GM15510 (cell line): Measurements from ENCODE around the gene ME3.

Experiments
- POLR2A ChIP-seq: IDR thresholded peaks from 3 replicates; pipeline ENCODE4 v1.6.1; 2011; ENCODE audit warnings: borderline replicate concordance; ENCODE audit not compliant: insufficient read length; ENCODE audit errors: extremely low read depth

ME3 gene

DNA sequence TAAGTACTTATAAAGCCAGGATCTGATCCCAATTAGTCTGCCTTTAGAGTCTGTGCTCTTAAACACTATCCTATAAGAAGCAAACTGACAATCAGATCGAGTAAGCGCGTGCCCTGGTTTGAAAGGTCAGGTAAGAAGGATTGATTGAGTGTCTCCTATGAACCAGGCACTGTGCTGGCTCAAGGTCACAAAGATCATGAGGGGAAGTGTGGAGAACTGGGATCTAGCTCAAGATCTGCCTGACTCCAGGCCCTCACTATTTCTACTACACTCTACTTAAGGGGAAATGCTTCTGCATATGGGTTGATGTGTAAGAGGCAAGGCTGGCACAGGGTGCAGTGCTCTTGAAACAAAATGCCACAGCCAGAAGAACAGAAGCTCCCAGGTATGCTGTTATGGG is 77.0 kb downstream of the ME3 start:
- TF ChIP-seq POLR2A, result no peak

DNA sequence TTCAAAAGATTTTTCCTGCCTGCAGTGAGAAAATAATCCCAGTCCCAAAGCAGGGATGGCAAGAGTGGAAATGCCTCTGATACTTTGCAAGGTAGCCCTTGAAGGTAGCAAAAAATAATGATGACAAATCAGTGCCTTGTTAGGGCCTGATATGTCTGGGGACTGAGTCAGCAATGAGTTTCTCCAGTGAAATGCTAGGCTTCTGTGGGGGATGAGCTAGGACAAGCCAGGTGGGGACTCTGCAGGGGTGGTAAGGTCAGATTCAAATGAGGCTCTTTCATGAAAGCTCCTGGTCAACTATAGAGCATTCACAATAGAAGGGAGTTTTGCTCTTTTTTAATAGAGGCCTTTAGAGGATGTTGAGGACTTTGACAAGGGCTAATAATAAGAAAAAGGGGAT is 77.7 kb downstream of the ME3 start:
- TF ChIP-seq POLR2A, result no peak

DNA sequence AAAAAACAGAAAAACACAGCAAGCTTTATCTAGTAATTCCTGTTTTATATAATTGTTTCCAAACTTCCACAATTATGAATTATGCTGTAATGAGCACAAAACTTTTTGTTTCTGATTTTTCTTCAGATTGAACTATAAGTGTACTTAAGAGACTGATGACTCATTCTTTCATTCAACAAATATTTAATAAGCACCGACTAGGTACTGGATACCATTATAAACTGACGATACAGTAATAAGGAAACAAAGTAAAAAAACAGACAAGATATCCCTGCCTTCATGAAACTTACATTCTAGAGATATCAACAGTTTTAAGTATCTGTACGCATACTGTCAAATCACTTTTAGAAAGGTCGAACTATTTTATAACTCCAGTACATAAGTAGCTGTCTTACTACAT is 78.6 kb downstream of the ME3 start:
- no peak for TF ChIP-seq POLR2A

- no peak for TF ChIP-seq POLR2A
Observed at GRCh38 chr11:86592659-86593451, 79.6 kb downstream of the ME3 start.

- TF ChIP-seq POLR2A, result no peak
Observed at GRCh38 chr11:86592047-86592591, 80.3 kb downstream of the ME3 start.

- no peak for TF ChIP-seq POLR2A
Observed at GRCh38 chr11:86591631-86592030, 80.8 kb downstream of the ME3 start.

- no peak for TF ChIP-seq POLR2A
Observed at GRCh38 chr11:86589856-86590589, 82.4 kb downstream of the ME3 start.

- no peak for TF ChIP-seq POLR2A
Observed at GRCh38 chr11:86589204-86589603, 83.2 kb downstream of the ME3 start.

DNA sequence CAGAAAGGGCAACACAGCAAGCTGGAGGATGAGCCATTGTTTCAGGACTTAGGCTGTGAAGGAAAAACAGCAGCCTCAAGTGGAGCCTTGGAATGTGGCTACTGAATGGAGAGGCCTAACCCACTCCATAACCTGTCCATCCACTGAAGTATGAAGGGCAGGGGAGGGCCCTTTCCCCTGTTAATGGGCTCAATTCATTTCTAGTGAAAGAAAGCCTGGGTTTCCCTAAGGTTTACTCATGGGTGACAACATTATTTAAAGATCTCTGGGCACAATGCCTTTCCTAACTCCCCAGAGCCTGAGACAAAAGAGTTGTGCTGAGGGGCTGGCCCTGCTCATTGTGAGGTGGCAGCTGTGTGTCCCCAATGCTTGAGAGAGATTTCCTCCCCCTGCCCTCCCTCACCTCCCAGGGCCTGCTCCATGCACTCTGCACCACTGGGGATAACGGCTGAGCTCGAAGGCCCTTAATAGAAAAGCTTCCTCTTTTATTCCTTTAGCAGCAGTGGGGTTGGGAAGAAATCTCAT is 83.8 kb downstream of the ME3 start:
- TF ChIP-seq POLR2A, result no peak

DNA sequence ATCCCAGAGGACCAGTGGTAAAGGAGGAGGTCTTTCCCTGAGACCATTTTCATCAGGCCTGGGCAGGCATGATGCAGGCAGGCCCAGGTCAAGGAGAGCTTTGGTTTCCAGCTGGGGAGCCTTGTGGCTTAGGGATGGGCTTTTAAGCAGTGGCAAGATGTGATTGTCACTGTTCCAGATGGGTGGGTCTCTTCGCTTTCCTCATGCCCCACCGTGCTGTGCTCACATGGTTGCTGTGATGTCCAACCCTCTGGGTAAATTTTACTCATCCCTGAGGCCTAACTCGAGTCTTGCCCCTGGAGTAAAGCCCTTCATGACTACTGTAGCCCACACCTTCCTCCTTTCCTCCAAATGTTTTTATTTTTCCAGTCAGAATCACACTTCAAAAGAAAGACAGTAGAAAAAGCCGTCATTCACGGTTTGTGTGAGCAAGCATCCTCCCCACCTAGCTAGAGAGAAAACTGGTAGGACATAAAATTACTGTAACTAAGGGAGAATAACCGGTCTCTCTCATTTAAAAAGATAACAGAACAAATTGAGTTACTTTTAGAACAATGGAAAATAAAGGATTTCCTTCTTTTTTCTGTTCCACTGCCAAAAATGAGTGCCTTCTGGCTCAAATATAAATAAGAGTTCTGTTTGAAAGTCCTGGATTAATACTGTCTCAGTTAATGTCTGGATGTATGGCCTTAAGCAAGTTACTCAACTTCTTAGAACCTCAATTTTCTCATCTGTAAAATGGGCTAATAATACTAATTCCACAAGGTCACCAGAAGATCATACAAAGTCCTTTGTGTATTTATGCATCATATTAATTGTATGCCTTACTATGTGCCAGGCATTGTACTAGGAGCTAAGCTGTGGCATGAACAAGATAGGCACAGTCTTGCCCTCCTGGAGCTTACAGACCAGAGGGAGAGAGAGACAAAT is 84.9 kb downstream of the ME3 start:
- no peak for TF ChIP-seq POLR2A

GRCh38 chr11:86586307-86586706 is 86.1 kb downstream of the ME3 start:
- TF ChIP-seq POLR2A, result no peak

DNA sequence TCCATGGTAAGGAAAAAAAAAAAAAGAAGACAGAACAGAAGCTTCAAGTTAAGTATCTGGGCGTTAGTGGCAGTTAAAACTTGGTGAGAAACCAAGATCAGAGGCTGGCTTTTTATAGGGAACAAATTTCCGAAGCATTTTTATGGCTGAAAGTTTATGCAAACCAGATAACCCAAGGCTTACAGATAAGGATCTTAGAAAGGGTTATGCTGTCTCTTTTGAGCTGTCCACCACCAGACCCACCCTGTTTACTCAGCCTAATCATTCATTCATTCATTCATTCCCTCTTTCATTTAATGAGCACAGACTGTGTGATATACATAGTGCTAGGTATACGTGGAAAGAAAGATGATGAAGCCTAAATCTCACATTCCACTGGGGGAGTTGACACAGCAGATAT is 89.5 kb downstream of the ME3 start:
- no peak for TF ChIP-seq POLR2A

DNA sequence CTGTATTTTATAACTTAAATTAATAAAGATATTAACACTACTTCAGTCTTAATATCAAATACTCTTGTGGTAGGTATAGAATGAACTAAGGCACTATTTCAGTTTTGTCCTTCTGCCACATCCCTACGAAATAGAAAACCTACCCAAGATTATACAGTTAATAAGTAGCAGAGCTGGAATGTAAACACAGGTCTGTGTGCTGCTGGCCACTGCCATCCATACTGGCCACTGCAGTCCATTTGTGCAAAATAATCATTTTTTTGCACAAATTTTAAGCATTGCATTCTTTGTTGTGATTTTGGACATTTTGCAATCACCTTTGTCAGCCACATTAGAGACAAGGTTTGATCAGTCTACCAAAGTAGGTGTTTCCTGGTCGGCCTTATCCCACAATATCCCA is 91.9 kb downstream of the ME3 start:
- TF ChIP-seq POLR2A, result no peak

DNA sequence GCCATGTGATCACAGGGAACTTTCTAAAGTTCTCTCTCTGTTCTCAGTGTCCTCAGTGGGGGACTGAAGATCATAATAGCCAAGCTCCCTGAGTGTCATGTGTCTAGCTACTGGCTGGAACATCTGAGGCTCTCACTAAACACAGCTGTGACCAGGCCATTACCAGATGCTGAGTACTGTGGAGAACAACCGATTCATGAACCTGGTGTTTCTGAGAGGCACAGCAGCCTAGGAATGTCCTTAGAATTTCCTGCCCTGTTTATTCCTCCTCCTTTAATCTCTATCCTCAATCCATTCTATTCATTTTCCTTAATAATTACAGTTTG is 93.0 kb downstream of the ME3 start:
- no peak for TF ChIP-seq POLR2A
